Activated T-helper 1 cell treated with Interleukin-2 at 50 U/mL for 16 hours (primary cell): Measurements from ENCODE around the gene SPOUT1.

Experiments used
- DNase-seq: peaks from one replicate; pipeline ENCODE4 v3.0.0-alpha.2; 2020; ENCODE audit warnings: low read depth

Gene SPOUT1

DNA sequence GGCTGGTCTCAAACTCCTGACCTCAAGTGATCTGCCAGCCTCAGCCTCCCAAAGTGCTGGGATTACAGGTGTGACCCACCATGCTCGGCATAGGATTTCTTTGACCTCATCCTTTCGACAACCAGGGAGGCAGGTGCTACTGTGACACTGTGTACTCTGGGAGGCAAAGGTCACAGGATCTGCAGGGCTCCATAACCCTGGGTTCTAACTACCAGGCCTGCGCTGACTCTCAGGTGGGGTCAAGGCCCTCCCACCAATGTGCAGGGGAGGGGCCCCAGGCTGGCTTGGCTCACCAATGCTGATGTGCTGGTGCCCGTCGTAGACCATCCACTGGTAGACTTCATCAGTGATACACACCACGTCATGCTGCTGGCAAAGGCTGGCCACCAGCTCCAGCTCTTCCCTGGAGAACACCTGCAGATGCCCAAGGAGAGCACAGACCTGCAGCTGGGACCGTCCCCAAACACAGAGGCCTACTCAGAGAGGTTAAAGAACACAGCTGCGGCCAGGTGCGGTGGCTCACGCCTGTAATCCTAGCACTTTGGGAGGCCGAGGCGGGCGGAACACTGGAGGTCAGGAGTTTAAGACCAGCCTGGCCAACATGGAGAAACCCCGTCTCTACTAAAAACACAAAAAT, 7.0 kb upstream of the SPOUT1 start:
- DNase-seq: no peak

DNA sequence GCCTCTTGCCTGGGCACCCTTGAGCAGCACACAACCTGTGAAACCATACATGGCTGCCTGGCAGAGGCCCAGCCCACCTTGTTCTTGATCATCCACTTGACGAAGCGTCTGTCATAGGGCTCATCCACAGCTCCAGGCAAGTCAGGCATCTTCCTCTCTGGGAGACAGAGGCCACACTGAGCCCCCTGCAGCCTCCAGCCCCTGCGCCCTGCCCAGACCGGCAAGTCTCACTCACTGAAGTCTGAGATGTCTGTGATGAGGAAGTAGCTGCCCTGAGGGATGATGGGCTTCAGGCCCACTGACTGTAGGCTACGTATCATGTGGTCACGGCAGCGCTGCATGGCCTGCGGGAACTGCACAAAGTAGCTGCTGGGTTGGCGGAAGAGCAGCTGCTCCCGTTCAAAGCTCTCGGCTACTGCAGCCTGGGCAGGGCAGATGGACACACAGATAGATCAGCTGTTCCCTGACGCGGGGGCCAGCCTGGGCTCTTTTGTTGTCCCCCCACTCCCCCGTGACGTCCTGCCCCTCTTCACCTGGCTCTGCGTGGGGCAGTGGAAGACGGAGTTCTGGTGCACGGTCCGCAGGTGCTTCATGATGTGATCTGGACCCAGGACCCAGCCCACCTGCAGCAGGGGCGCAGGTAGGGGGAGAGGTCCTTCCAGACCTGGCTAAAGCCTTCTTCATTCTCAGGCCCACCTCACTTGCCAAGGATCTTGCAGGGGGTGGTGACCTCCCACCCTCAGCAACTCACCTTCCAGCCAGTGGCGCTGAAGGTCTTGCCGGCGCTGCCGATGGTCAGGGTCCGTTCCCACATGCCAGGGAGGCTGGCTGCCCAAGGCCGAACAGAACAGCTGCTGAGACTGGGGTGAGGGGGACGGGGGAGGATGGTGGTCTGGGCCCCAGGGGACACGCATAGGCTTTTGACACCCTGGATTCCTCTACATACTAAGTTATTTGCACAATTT, 5.9 kb upstream of the SPOUT1 start:
- DNase-seq: no peak

DNA sequence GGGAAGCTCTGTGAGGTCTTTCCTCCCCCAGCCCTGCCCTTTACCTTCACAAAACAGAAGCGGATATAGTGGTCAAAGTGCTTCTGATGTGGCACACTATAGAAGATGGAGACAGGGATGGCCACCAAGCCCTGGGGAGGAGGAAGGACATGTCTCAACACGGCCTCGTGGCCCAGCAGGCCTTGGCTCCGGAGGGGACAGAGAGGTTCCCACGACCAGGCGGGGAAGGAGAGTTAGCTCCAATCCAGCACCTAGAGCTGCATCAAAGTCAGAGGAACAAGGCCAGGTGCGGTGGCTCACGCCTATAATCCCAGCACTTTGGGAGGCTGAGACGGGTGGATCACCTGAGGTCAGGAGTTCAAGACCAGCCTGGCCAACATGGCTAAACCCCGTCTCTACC, 4.1 kb upstream of the SPOUT1 start:
- DNase-seq: no peak

DNA sequence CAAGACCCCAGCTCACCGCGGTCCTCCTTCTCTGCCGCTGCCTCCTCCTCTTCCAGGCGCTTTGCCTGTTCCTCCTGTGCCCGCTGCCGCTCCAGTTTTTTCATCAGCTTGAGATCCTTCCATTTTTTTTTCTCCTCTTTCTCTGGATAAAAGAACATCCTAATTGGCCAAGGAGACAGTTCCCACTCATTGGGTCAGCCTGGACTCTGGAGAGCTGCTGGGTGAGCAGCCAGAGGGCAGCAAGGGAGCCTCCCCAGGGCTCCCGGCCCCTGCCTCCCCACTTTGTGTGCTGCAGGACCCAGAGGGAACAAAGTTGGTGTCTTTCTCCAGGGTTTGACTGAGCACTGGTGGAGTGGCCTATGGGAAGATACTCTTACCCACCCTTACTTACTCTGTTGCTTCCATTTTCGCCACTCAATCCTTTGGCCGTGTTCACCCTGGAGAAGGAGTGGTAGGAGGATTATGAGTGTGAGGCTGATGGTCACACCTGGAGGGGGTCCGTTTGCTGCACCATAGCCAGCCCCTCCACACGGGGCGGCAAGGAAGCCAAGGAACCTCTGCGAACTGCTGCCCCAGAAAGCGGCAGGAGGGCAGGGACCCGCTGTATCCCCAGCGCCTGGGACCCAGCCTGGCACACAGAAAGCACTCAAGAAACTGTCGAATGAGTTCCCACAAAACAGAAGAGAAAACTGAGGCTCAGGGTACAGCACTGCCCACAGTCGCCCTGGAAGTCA, 708 bp downstream of the SPOUT1 start:
- no peak for DNase-seq

DNA sequence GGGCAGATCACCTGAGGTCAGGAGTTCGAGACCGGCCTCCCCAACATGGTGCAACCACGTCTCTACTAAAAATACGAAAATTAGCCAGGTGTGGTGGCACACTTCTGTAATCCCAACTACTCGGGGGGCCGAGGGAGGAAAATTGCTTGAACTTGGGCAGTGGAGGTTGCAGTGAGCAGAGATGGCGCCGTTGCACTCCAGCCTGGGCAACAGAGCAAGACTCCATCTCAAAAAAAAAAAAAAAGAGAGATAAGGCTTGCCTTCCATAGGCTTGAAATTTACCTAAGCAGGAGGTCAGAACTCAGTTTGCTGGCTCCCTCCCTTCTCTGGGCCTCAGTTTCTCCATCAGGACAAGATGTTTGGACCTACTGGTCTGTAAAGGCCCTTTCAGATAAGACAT, 1.3 kb downstream of the SPOUT1 start:
- DNase-seq: no peak

DNA sequence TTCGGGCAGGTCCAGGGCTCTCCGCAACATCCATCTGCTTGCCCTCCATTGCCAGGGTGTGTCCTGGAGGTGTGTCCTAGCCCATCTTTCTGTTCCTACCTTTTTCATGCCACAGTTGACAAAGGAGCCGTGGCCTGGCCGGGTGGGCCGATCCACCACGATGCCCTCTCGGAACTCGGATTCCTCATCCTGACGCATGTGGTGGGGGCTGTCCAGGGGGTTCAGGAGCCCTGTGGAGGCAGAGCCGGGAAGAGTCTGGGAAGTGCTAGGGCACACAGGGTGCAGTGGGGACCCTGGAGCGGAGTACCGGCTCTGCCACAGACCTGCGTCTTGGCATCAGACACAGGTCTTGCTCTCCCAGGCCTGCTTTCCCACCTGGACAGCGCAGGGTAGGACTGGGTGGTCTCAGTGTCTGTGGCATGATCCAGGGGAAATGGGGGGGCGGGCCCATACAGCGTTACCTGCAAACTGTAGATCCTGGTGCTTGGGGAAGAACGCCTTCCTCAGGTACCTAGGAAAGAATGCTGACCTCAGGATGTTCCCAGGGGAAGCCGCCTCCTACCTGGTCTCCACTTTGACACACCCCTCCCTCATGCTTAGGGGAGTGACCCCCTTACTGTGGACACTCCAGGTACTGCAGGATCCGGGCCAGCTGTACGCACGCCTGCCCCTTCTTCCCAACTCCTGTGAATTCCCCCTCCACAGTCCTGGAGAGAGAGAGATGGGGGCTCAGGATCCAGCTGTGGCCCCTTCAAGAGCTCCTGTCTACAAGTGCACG, 3.5 kb downstream of the SPOUT1 start:
- DNase-seq: no peak

DNA sequence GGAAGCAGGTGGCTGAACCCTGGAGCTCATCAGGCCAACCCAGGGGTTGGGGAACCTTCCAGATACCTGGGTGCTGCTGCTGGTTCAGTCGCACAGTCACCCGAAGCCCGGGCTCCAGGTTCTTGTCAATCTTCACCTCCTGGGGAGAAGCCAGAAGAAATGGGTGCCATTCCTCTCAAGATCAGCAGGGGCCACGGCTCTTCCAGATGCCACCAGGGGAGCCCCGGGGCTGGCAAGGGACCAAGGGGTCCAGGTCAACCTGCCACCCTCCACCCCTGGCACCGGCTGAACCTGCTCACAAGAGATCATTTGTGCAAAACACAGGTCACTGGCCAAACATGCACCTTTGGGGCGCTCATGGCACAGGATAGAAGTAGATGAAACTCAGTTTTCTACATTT, 4.7 kb downstream of the SPOUT1 start:
- no peak for DNase-seq

DNA sequence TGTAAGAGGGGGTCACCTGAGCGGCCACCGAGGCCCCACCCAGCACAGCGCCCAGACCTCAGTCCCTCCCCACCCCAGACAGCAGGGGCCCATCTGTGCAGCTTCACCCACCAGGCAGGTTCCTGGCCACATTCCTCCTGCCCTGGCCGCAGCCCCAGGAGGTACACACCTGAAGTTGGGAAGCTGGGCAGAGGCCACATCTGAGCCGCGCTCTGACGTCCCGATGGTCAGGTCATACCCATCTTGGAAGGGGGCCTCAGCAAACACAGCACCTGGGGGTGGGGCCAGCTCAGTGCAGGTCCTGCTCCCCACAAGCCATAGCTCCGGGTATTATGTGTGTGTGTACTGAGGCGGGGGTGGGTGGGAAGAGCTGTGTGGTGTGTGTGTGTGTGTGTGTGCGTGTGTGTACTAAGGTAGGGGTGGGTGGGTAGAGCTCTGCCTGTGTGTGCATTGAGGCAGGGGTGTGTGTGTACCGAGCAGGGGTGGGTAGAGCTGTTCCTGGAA, 5.6 kb downstream of the SPOUT1 start:
- no peak for DNase-seq

DNA sequence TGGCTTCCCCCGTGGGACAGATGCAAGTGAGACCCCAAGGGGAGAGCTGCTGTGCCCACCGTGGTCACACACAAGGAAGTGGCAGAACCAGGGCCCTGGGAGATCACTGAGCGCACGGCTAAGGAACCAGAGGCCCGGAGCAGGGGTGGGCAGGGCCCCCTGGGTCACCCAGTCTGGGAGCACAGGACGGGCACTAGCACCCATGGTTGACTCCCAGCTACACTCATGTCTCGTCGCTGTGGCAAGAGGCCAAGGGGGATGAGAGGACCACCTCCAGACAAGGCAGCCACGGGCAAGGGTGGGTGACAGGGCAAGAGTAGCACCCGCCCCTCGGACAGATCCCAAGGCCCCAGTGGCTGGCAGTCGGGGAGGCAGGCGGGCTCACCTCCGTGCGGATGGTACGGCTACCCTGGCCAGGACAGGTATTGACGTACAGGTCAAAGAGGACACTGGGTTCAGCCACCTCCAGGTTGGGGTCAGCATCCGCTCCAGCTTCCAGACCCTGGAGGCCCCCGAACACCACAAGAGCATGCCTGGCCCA, 6.2 kb downstream of the SPOUT1 start:
- no peak for DNase-seq

DNA sequence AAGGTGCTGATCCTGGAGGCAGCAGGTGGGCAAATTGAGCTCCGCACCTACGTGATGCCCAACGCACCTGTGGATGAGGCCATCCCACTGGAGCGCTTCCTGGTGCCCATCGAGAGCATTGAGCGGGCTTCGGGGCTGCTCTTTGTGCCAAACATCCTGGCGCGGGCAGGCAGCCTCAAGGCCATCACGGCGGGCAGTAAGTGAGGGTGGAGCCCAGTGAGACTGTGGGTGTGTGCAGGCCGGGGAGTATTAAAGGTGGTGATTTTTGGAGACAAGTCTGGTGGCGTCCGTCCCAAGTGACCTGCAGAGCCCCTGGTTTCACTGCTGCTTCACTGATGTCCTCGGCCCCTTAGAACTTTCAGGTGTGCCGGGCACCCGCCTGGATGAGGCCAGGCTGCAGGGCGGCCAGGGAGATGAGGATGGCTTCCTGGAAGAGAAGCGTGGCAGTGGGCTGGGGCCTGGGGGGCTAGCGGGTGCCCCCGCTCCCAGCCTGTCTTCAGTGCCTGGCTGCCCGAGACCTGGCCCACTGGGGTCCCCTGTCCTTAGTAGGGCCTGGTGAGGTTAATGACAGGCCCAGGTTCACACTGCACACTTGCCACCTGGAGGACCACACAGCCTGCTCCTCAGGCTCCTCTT, 7.1 kb downstream of the SPOUT1 start:
- no peak for DNase-seq

DNA sequence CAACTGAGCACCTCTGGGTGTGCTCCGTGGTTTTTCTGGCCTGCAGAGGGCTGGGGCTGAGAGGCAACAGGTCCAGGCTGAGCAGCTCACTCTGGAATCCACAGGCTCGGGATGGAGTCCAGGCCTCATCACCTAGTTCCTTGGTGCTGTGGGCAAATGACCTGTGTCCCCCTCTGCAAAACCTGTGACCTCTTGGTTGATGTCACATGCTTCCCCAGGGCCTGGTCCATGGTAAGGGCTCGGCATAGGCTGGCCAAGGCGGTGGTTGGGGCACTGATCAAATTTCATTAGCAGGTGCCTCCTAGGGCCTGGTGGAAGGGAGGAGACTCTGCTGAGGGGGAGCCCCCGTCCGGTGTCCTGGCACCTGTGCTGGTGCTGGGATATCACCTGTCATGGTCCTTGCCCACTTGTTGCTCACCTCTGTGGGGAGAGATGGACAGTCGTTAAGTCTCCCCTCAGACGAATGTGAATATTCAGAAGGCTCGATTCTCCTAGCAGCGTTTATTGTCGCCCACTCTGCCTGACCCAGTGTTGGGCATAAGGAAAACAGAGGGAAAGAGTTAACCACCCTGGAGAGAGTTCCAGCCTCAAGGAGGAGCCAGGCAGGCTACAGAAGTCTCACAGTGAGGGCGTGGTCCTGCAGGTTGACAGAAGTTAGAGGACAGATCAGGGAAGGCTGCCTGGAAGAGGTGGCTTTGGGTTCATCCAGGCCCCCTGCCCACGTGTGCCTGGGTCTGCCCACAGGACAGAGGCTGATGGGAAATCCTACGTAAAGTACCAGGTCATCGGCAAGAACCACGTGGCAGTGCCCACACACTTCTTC, 7.8 kb downstream of the SPOUT1 start:
- DNase-seq: no peak

DNA sequence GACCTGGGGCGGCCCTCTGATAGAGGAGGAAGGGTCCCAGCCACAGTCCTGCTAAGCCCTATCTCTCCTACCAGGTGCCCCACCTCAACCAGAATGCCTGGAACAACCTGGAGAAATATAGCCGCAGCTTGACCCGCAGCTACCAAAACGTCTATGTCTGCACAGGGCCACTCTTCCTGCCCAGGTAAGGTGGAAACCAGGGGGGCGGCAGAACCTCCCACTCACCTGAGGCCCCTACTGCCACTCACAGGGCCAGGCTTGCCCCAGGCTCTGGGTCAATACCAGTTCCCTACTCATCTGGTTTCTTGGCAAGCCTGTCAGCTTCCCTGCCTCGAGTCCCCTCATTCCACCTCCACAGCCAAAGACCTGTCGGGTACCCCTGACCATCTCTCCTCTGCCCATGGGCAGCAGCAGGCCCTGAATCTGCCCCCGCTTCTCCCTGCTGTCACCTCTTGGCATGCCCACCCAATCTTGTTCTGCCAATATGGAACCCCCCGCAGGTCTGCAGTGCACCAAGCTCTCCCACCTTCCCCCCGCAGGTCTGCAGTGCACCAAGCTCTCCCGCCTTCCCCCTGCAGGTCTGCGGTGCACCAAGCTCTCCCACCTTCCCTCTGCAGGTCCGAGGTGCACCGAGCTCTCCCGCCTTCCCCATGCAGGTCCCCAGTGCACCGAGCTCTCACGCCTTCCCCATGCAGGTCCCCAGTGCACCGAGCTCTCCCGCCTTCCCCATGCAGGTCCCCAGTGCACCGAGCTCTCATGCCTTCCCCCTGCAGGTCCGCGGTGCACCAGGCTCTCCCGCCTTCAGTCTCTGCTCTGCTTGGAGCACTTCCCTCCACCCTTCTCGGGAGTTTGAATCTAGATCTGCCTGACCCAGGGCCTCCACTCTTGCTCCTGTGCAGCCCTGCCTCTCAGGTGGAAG, 8.7 kb downstream of the SPOUT1 start:
- no peak for DNase-seq

DNA sequence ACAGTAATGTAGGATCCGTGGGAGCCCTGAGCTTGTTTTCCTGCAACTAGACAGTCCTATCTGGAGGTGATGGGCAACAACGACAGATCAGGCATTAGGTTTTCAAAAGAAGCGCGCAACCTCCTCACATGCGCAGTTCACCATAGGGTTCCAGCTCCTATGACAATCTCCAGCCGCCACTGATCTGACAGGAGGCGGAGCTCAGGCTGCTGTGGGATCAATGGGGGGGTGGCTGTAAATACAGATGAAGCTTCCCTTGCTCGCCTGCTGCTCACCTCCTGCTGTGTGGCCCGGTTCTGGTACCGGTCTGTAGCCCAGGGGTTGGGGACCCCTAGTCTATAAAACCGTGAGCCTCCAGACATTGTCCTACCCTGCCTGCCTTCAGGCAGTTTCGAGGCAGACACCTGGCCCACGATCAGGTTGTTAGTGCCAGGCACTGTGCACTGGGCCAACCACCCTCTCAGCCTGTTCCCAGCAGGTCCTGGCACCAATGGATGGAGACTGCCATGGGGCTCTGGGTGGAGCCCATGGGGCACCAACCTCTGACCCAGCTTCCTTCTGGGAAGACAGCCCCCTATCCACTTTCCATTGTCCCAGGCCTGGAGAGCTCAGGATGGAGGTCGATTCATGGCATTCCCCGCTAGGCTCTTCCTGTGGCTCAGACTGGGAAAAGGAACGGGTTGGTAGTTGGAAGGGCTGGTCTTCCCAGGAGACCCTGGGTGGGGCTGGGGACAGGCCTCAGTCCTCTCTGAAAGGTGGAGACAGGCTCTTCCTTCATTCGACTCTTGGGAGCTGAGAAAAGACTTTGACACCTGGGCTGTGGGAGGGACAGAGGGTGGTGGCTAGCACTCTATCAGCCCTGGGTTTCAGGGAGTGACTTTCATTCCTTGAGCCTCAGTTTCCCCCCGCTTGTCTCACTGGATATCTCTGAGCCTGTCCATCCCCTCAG, 9.6 kb downstream of the SPOUT1 start:
- no peak for DNase-seq

DNA sequence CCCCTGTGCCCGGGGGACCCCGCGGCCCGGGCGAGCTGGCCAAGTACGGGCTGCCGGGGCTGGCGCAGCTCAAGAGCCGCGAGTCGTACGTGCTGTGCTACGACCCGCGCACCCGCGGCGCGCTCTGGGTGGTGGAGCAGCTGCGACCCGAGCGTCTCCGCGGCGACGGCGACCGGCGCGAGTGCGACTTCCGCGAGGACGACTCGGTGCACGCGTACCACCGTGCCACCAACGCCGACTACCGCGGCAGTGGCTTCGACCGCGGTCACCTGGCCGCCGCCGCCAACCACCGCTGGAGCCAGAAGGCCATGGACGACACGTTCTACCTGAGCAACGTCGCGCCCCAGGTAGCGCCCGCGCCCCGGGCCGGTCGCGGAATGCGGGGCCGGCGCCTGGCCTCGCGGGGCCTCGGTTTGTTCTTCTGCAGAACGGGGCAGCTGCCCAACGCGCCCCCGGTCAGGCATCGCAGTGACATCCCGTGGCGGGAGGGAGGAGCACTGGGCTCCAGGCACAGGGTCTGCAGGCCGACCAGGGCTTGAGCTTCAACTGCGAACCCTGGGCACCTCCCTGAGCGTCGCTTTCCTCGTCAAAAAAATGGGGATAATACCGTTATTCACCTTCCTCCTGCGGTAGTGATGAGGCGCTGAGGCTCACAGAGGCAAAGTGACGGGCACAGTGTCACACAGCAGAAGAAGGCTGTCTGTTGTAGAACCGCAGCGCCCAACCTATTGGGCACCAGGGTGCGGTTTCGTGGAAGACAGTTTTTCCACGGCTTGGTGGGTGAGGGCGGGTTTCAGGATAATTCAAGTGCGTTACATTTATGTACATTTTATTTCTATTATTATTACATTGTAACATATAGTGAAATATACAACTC, 10.5 kb downstream of the SPOUT1 start:
- peak; percentile 41 for DNase-seq

DNA sequence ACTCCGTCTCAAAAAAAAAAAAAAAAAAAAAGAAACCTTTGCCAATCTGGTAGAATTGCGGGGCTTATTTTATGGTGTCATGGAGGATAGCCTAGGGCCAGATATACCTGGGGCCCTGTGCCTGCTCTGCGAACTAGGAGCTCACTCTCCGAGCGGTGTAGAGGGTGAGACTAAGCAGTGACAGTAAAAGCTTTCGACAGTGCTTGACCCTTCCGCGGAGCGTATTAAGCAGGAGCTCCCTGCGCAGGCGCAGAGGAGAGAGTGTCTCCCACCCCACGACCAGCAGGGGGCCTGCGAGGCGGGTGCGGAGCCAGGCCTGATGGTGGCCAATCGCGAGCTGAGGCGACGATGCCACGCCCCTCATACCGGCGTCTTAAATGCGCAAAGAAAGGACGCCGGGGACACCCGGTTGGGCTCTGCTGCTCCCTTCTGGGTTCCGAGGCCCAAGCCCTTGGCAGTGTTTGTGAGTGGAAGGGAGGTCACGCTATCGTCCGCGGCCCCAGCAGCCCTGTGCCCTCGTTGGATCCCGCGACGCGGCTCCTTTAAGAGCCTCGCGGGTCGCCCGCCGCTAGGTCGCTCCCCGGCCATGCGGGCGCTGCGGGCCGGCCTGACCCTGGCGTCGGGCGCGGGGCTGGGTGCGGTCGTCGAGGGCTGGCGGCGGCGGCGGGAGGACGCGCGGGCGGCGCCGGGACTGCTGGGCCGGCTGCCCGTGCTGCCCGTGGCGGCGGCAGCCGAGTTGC, 11.3 kb downstream of the SPOUT1 start, which contains the start of gene ENDOG:
Gene ENDOG, plus strand, starts transcription at position 402 of the 740 bp plus-strand sequence. Its CDS starts 185 bp downstream, at position 587.
- DNase-seq: peak; percentile 96

DNA sequence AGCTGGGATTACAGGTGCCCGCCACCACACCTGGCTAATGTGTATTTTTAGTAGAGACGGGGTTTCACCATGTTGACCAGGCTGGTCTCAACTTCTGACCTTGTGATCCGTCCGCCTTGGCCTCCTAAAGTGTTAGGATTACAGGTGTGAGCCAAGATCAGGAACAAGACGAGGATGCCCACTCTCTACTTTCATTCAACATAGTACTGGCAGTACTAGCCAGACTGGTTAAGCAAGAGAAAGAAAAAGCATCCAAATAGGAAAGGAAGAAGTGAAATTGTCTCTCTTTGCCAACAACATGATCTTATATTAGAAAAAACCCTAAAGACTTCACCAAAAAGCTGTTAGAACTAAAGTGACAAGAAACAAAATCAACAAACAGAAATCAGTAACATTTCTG, 18.7 kb downstream of the SPOUT1 start:
- no peak for DNase-seq
